ENCODE results near the gene MRPS18B. TPM values are rescaled to one million over a fixed set of nuclear protein-coding genes. Genes with fewer than 3 reads are reported as not detected.

Gene MRPS18B
- 10 to 100 TPM; 35.3 to 59.8 (median 42.5) TPM for total RNA-seq

GRCh38 chr6:30617565-30618269 is at the start of gene MRPS18B:
Gene MRPS18B (plus strand): TSS chr6:30617840. CDS start chr6:30617866, 26 bp downstream.
- TF ChIP-seq POLR2A (IDR thresholded peaks at IDR 0.05), result peak; percentile 70 to 93
- TF ChIP-seq, protein P1, sequence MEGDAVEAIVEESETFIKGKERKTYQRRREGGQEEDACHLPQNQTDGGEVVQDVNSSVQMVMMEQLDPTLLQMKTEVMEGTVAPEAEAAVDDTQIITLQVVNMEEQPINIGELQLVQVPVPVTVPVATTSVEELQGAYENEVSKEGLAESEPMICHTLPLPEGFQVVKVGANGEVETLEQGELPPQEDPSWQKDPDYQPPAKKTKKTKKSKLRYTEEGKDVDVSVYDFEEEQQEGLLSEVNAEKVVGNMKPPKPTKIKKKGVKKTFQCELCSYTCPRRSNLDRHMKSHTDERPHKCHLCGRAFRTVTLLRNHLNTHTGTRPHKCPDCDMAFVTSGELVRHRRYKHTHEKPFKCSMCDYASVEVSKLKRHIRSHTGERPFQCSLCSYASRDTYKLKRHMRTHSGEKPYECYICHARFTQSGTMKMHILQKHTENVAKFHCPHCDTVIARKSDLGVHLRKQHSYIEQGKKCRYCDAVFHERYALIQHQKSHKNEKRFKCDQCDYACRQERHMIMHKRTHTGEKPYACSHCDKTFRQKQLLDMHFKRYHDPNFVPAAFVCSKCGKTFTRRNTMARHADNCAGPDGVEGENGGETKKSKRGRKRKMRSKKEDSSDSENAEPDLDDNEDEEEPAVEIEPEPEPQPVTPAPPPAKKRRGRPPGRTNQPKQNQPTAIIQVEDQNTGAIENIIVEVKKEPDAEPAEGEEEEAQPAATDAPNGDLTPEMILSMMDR (IDR thresholded peaks at IDR 0.05), result no peak
- peak; percentile 94 to 99 (median 97) for DNase-seq
- H3K9me3 ChIP-seq, result no peaks in the 10 kb centered on the region
- peaks cover 0 to 44% (median 0%) of the 10 kb centered on the region in 3 donors for H3K36me3 ChIP-seq
- H3K4me3 ChIP-seq, result peak within 1 kb of the TSS; percentile 70 to 86 (median 76)
- peak within 1 kb of the TSS; percentile 87 to 97 (median 92) for H3K27ac ChIP-seq
- no peaks in the 10 kb centered on the region for H3K27me3 ChIP-seq
- peaks cover 0 to 28% (median 9%) of the 10 kb centered on the region in 4 donors for H3K4me1 ChIP-seq

DNA sequence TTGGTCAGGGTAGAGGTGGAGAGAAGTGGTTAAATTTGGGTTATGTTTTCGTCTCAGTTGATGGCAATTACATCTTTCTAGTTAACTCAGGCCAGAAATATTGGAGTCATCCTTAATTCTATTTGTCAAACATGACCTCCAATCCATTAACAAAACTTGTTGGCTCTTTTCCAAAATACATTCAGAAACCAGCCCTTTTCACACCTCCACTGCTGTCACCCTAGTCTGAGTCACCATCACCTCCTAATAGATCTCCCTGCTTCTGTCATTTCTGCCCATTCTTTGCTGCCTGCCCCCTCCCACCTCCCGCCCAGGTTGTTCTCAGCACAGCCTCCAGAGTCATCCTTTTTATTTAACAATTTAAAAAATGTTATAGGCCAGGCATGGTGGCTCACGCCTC is 49.4 kb upstream of the MRPS18B start:
- TF ChIP-seq POLR2A (IDR thresholded peaks at IDR 0.05), result no peak
- TF ChIP-seq, protein P1 (IDR thresholded peaks at IDR 0.05), result no peak
- Histone ChIP-seq H3K9me3 (no peaks in the 10 kb centered on the region), H3K36me3 (peaks cover 0 to 2% (median 0%) of the 10 kb centered on the region in 3 donors), H3K27me3 (no peaks in the 10 kb centered on the region), H3K4me1 (peaks cover 0 to 23% (median 4%) of the 10 kb centered on the region in 4 donors), H3K27ac (no peak overlapping the region), H3K4me3 (no peak overlapping the region)
- DNase-seq, result no peak

GRCh38 chr6:30570263-30570662 is 47.4 kb upstream of the MRPS18B start:
- Histone ChIP-seq H3K27ac (peak overlapping the region in 2 of 4 donors; percentile 84 to 86), H3K27me3 (no peaks in the 10 kb centered on the region), H3K36me3 (no peaks in the 10 kb centered on the region), H3K9me3 (no peaks in the 10 kb centered on the region), H3K4me1 (peaks cover 0 to 37% (median 4%) of the 10 kb centered on the region in 4 donors), H3K4me3 (peak overlapping the region; percentile 58 to 86 (median 76))
- no peak for DNase-seq
- TF ChIP-seq, protein P1 (IDR thresholded peaks at IDR 0.05), result no peak
- no peak for TF ChIP-seq POLR2A (IDR thresholded peaks at IDR 0.05)

DNA sequence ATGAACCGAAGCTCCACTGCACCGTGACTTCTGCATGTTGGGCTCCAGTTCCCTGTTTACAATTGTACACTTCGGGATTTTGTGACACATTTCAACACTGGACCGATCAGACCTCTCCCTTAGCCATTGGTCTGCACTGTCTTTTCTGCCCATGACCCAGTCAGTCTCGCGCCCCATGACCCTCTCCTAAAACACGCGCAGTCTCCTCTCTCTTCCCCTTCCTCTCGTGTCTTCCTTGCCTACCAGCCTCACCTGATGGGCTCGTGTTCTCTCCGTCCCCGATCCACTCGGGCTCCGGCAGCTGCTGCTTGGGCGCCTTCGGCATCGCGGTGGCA is 46.9 kb upstream of the MRPS18B start:
- Histone ChIP-seq H3K36me3 (no peaks in the 10 kb centered on the region), H3K4me3 (peak overlapping the region; percentile 58 to 86 (median 76)), H3K9me3 (no peaks in the 10 kb centered on the region), H3K4me1 (peaks cover 0 to 37% (median 4%) of the 10 kb centered on the region in 4 donors), H3K27ac (peak overlapping the region; percentile 84 to 87 (median 86)), H3K27me3 (no peaks in the 10 kb centered on the region)
- no peak for DNase-seq
- TF ChIP-seq POLR2A (IDR thresholded peaks at IDR 0.05), result no peak
- TF ChIP-seq, protein P1 (IDR thresholded peaks at IDR 0.05), result no peak

GRCh38 chr6:30571075-30571761 is 46.4 kb upstream of the MRPS18B start, which contains the start of gene ABCF1:
Gene ABCF1 (plus strand): TSS chr6:30571442. CDS start chr6:30571488, 46 bp downstream.
- peak within 1 kb of the TSS; percentile 84 to 87 (median 86) for H3K27ac ChIP-seq
- H3K9me3 ChIP-seq, result no peaks in the 10 kb centered on the region
- H3K4me3 ChIP-seq, result peak within 1 kb of the TSS; percentile 58 to 86 (median 76)
- peaks cover 0 to 37% (median 4%) of the 10 kb centered on the region in 4 donors for H3K4me1 ChIP-seq
- no peaks in the 10 kb centered on the region for H3K27me3 ChIP-seq
- no peaks in the 10 kb centered on the region for H3K36me3 ChIP-seq
- TF ChIP-seq, protein P1 (IDR thresholded peaks at IDR 0.05), result no peak
- peak; percentile 48 to 62 for TF ChIP-seq POLR2A (IDR thresholded peaks at IDR 0.05)
- DNase-seq, result peak; percentile 99 to 100 (median 99)

All from Peyer's patch (tissue), 4 donors.